ENCODE measurements around the gene OR10AD1. TPM values are rescaled to one million over a fixed set of nuclear protein-coding genes. Genes with fewer than 3 reads are reported as not detected.
"Not testable (repeated sequence)": the region's sequence is repeated elsewhere in the genome, so short reads cannot be mapped to it uniquely, and the experiment has no call there.

The OR10AD1 gene
- polyA plus RNA-seq, 2 donors = not detected

GRCh38 chr12:48165089-48165981, 37.8 kb downstream of the OR10AD1 start:
- Histone ChIP-seq H3K4me1 (ENCODE audit: control insufficient read depth in 2 of 2, insufficient read depth in 2 of 2, low read length in 1 of 2) (no peaks in the 10 kb centered on the region), H3K27me3 (ENCODE audit: control insufficient read depth in 1 of 2, insufficient read depth in 2 of 2, low read length in 2 of 2) (no peaks in the 10 kb centered on the region), H3K9me3 (ENCODE audit: control insufficient read depth in 2 of 2, insufficient read depth in 1 of 2, low read depth in 1 of 2, low read length in 1 of 2) (no peaks in the 10 kb centered on the region), H3K27ac (ENCODE audit: low read depth in 2 of 2, low read length in 1 of 2) (no peak overlapping the region), H3K36me3 (ENCODE audit: control insufficient read depth in 2 of 2, insufficient read depth in 2 of 2, low read length in 1 of 2) (no peaks in the 10 kb centered on the region), H3K4me3 (ENCODE audit: low read depth in 1 of 2, low read length in 2 of 2) (no peak overlapping the region)
- WGBS, 2 donors = 17 to 25% methylated on average over 2 of the region's 2 CpGs

GRCh38 chr12:48164451-48164850, 38.6 kb downstream of the OR10AD1 start:
- Histone ChIP-seq H3K36me3 (ENCODE audit: control insufficient read depth in 2 of 2, insufficient read depth in 2 of 2, low read length in 1 of 2) (no peaks in the 10 kb centered on the region), H3K9me3 (ENCODE audit: control insufficient read depth in 2 of 2, insufficient read depth in 1 of 2, low read depth in 1 of 2, low read length in 1 of 2) (no peaks in the 10 kb centered on the region), H3K4me1 (ENCODE audit: control insufficient read depth in 2 of 2, insufficient read depth in 2 of 2, low read length in 1 of 2) (no peaks in the 10 kb centered on the region), H3K4me3 (ENCODE audit: low read depth in 1 of 2, low read length in 2 of 2) (no peak overlapping the region), H3K27ac (ENCODE audit: low read depth in 2 of 2, low read length in 1 of 2) (no peak overlapping the region), H3K27me3 (ENCODE audit: control insufficient read depth in 1 of 2, insufficient read depth in 2 of 2, low read length in 2 of 2) (no peaks in the 10 kb centered on the region)
- 79 to 80% methylated on average over 2 of the region's 2 CpGs for WGBS, 2 donors

GRCh38 chr12:48163150-48163747, 39.8 kb downstream of the OR10AD1 start:
- Histone ChIP-seq H3K27me3 (ENCODE audit: control insufficient read depth in 1 of 2, insufficient read depth in 2 of 2, low read length in 2 of 2) (no peaks in the 10 kb centered on the region), H3K4me3 (ENCODE audit: low read depth in 1 of 2, low read length in 2 of 2) (no peak overlapping the region), H3K9me3 (ENCODE audit: control insufficient read depth in 2 of 2, insufficient read depth in 1 of 2, low read depth in 1 of 2, low read length in 1 of 2) (no peaks in the 10 kb centered on the region), H3K4me1 (ENCODE audit: control insufficient read depth in 2 of 2, insufficient read depth in 2 of 2, low read length in 1 of 2) (no peaks in the 10 kb centered on the region), H3K36me3 (ENCODE audit: control insufficient read depth in 2 of 2, insufficient read depth in 2 of 2, low read length in 1 of 2) (no peaks in the 10 kb centered on the region), H3K27ac (ENCODE audit: low read depth in 2 of 2, low read length in 1 of 2) (no peak overlapping the region)
- WGBS, 2 donors = 58 to 64% methylated on average over 5 of the region's 5 CpGs

- WGBS, 2 donors = 54 to 58% methylated on average over 2 of the region's 2 CpGs
Measured at GRCh38 chr12:48160807-48161206, 42.3 kb downstream of the OR10AD1 start.

DNA sequence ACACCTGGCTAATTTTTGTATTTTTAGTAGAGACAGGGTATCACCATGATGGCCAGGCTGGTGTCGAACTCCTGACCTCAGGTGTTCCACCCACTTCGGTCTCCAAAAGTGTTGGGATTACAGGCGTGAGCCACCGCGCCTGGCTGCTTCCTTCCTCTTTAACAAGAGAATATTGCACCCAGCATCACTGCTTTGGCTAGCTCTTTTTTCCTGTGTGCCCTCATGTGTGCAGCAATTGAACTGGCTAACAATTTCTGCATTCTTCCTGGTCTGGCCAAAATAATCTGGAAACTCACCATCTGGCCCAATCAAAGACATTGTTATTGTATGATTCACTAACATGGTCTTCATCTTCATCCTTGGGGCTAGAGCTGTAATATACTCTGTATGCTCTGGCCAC, 43.0 kb downstream of the OR10AD1 start:
- Histone ChIP-seq H3K27ac (ENCODE audit: low read depth in 2 of 2, low read length in 1 of 2) (no peak overlapping the region), H3K9me3 (ENCODE audit: control insufficient read depth in 2 of 2, insufficient read depth in 1 of 2, low read depth in 1 of 2, low read length in 1 of 2) (no peaks in the 10 kb centered on the region), H3K4me1 (ENCODE audit: control insufficient read depth in 2 of 2, insufficient read depth in 2 of 2, low read length in 1 of 2) (no peaks in the 10 kb centered on the region), H3K36me3 (ENCODE audit: control insufficient read depth in 2 of 2, insufficient read depth in 2 of 2, low read length in 1 of 2) (no peaks in the 10 kb centered on the region), H3K4me3 (ENCODE audit: low read depth in 1 of 2, low read length in 2 of 2) (no peak overlapping the region), H3K27me3 (ENCODE audit: control insufficient read depth in 1 of 2, insufficient read depth in 2 of 2, low read length in 2 of 2) (no peaks in the 10 kb centered on the region)
- WGBS, 2 donors = 85 to 87% methylated on average over 5 of the region's 5 CpGs

More at GRCh38 chr12:48160807-48161206, 42.3 kb downstream of the OR10AD1 start:
- no peaks in the 10 kb centered on the region for H3K4me1 ChIP-seq (ENCODE audit: control insufficient read depth in 2 of 2, insufficient read depth in 2 of 2, low read length in 1 of 2)
- H3K36me3 ChIP-seq (ENCODE audit: control insufficient read depth in 2 of 2, insufficient read depth in 2 of 2, low read length in 1 of 2) = no peaks in the 10 kb centered on the region
- H3K9me3 ChIP-seq (ENCODE audit: control insufficient read depth in 2 of 2, insufficient read depth in 1 of 2, low read depth in 1 of 2, low read length in 1 of 2) = no peaks in the 10 kb centered on the region
- no peak overlapping the region for H3K27ac ChIP-seq (ENCODE audit: low read depth in 2 of 2, low read length in 1 of 2)
- H3K27me3 ChIP-seq (ENCODE audit: control insufficient read depth in 1 of 2, insufficient read depth in 2 of 2, low read length in 2 of 2) = no peaks in the 10 kb centered on the region
- H3K4me3 ChIP-seq (ENCODE audit: low read depth in 1 of 2, low read length in 2 of 2) = no peak overlapping the region

GRCh38 chr12:48157889-48158370, 45.2 kb downstream of the OR10AD1 start:
- WGBS, 2 donors = 58 to 61% methylated on average over 3 of the region's 3 CpGs
- Histone ChIP-seq H3K4me1 (ENCODE audit: control insufficient read depth in 2 of 2, insufficient read depth in 2 of 2, low read length in 1 of 2) (no peaks in the 10 kb centered on the region), H3K9me3 (ENCODE audit: control insufficient read depth in 2 of 2, insufficient read depth in 1 of 2, low read depth in 1 of 2, low read length in 1 of 2) (no peaks in the 10 kb centered on the region), H3K27me3 (ENCODE audit: control insufficient read depth in 1 of 2, insufficient read depth in 2 of 2, low read length in 2 of 2) (no peaks in the 10 kb centered on the region), H3K4me3 (ENCODE audit: low read depth in 1 of 2, low read length in 2 of 2) (peak overlapping the region; percentile 91 to 92), H3K27ac (ENCODE audit: low read depth in 2 of 2, low read length in 1 of 2) (peak overlapping the region; percentile 81 to 89), H3K36me3 (ENCODE audit: control insufficient read depth in 2 of 2, insufficient read depth in 2 of 2, low read length in 1 of 2) (no peaks in the 10 kb centered on the region)

DNA sequence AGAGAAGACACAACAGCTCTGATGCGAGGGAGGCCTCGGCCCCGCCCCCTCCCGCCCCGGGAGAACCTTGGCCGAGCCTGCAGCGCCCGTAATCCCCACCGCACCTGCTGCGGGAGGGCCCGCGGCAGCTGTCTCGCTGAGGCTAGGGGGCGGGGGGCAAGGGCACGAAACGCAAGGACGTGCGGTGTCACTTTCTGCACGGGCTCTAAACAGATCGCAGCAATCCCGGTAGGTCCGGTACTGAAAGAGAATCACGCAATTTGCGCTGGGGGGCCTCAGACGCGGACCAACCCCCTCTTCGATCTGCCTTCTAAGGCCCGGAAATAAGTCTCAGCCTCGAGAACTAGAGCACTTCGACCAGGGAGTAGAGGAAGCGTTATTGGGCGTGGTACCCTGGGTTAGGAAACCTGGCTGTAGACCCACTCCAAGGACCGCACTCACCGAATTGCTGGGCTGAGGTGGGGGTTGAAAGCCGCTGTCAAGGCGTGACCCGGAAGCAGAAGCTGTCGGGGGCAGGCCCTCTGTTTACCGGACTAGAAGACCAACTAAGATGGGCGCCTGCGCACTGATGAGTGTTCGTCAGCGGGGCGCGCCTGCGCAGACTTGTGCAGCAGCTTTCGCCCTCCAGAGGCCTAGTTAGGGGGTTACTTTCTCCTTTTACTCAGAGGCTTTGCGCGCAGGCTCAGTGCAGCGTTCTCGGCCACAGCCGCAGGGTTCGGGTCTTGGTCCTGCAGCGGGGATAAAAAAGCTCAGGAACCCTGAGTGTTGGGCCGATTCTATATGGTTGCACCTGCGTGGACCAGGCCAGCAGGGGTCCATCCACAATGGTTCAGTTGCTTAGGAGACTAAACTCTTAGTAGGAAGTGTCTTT, 45.8 kb downstream of the OR10AD1 start, which contains the start of gene ASB8:
Gene ASB8, minus strand, starts transcription at position 498 of the 871 bp plus-strand sequence. CDS start 4,019 bp downstream, outside the sequence.
- WGBS, 2 donors = 0 to 1% methylated on average over 56 of the region's 56 CpGs
- H3K4me3 ChIP-seq (ENCODE audit: low read depth in 1 of 2, low read length in 2 of 2) = peak within 1 kb of the TSS; percentile 91 to 92
- no peaks in the 10 kb centered on the region for H3K27me3 ChIP-seq (ENCODE audit: control insufficient read depth in 1 of 2, insufficient read depth in 2 of 2, low read length in 2 of 2)
- peak within 1 kb of the TSS; percentile 84 to 95 for H3K27ac ChIP-seq (ENCODE audit: low read depth in 2 of 2, low read length in 1 of 2)
- H3K4me1 ChIP-seq (ENCODE audit: control insufficient read depth in 2 of 2, insufficient read depth in 2 of 2, low read length in 1 of 2) = no peaks in the 10 kb centered on the region
- H3K36me3 ChIP-seq (ENCODE audit: control insufficient read depth in 2 of 2, insufficient read depth in 2 of 2, low read length in 1 of 2) = no peaks in the 10 kb centered on the region
- no peaks in the 10 kb centered on the region for H3K9me3 ChIP-seq (ENCODE audit: control insufficient read depth in 2 of 2, insufficient read depth in 1 of 2, low read depth in 1 of 2, low read length in 1 of 2)

GRCh38 chr12:48156652-48157017, 46.5 kb downstream of the OR10AD1 start:
- WGBS, 2 donors = 23 to 27% methylated on average over 8 of the region's 8 CpGs
- peak overlapping the region; percentile 84 to 95 for H3K27ac ChIP-seq (ENCODE audit: low read depth in 2 of 2, low read length in 1 of 2)

DNA sequence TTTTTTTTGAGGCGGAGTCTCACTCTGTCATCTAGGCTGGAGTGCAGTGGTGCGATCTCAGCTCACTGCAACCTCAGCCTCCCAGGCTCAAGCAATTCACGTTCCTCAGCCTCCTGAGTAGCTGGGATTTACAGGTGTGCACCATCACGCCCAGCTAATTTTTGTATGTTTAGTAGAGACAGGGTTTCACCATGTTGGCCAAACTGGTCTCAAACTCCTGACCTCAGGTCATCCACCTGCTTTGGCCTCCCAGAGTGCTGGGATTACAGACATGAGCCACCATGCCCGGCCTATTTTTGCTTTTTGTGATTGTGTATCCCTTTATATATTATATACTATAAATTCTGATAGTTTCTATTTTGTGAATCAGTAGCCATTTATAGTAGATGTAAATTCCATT, 47.3 kb downstream of the OR10AD1 start:
- 94 to 98% methylated on average over 5 of the region's 5 CpGs for WGBS, 2 donors
- not testable (repeated sequence) for H3K36me3 ChIP-seq (ENCODE audit: control insufficient read depth in 2 of 2, insufficient read depth in 2 of 2, low read length in 1 of 2); H3K4me3 ChIP-seq (ENCODE audit: low read depth in 1 of 2, low read length in 2 of 2); H3K27me3 ChIP-seq (ENCODE audit: control insufficient read depth in 1 of 2, insufficient read depth in 2 of 2, low read length in 2 of 2); H3K4me1 ChIP-seq (ENCODE audit: control insufficient read depth in 2 of 2, insufficient read depth in 2 of 2, low read length in 1 of 2); H3K9me3 ChIP-seq (ENCODE audit: control insufficient read depth in 2 of 2, insufficient read depth in 1 of 2, low read depth in 1 of 2, low read length in 1 of 2); H3K27ac ChIP-seq (ENCODE audit: low read depth in 2 of 2, low read length in 1 of 2)

More at GRCh38 chr12:48156652-48157017, 46.5 kb downstream of the OR10AD1 start:
- peak overlapping the region; percentile 91 to 92 for H3K4me3 ChIP-seq (ENCODE audit: low read depth in 1 of 2, low read length in 2 of 2)
- no peaks in the 10 kb centered on the region for H3K9me3 ChIP-seq (ENCODE audit: control insufficient read depth in 2 of 2, insufficient read depth in 1 of 2, low read depth in 1 of 2, low read length in 1 of 2)
- H3K36me3 ChIP-seq (ENCODE audit: control insufficient read depth in 2 of 2, insufficient read depth in 2 of 2, low read length in 1 of 2) = no peaks in the 10 kb centered on the region
- no peaks in the 10 kb centered on the region for H3K4me1 ChIP-seq (ENCODE audit: control insufficient read depth in 2 of 2, insufficient read depth in 2 of 2, low read length in 1 of 2)
- H3K27me3 ChIP-seq (ENCODE audit: control insufficient read depth in 1 of 2, insufficient read depth in 2 of 2, low read length in 2 of 2) = no peaks in the 10 kb centered on the region

Data from esophagus (tissue), 2 donors.